Coronary artery (tissue), 2 donors: ENCODE measurements around the gene MISP.

Experiments
- DNase-seq: peaks from one replicate; pipeline ENCODE4 v3.0.0-alpha.2; 2017; ENCODE audit warnings: low spot score
- H3K27ac ChIP-seq, 2 donors: fragments of 200-600 bp; sonication (generic); one replicate each; pipeline ENCODE4 v1.5.1; 2016 to 2019
- H3K4me3 ChIP-seq: fragments of 200-600 bp; sonication (generic); 2 replicates; pipeline ENCODE4 v1.5.1; 2016; ENCODE audit warnings: mild to moderate bottlenecking, moderate library complexity
- CTCF ChIP-seq: fragments of 200-600 bp; sonication (generic); IDR thresholded peaks from one replicate; pipeline ENCODE4 v1.5.1; 2019; ENCODE audit warnings: antibody characterized with exemption

The MISP gene

DNA sequence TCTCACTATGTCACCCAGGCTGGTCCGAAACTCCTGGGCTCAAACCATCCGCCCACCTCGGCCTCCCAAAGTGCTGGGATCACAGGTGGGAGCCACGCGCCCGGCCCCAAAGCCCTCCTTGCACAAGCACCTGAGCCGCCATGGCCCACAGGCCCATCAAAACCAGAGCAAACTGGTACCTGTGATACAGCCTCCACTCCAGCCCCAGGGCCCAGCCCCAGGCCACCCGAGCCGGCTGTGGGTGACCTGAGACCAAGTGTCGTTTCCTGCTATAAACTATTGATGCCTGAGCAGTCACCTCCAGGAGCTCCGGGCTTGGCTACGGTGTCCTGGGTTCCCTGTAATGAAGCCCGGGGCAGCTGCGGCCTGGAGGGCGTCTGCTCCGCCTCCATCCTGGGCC is 36.6 kb downstream of the MISP start:
- TF ChIP-seq CTCF, result no peak
- Histone ChIP-seq H3K4me3 (no peak overlapping the region), H3K27ac (no peak overlapping the region)
- no peak for DNase-seq

- no peak for TF ChIP-seq CTCF
- Histone ChIP-seq H3K27ac (peak overlapping the region in 1 of 2 donors; percentile 56), H3K4me3 (no peak overlapping the region)
- DNase-seq, result no peak
These were observed 37.7 kb downstream of the MISP start for GRCh38 chr19:788686-788982.

DNA sequence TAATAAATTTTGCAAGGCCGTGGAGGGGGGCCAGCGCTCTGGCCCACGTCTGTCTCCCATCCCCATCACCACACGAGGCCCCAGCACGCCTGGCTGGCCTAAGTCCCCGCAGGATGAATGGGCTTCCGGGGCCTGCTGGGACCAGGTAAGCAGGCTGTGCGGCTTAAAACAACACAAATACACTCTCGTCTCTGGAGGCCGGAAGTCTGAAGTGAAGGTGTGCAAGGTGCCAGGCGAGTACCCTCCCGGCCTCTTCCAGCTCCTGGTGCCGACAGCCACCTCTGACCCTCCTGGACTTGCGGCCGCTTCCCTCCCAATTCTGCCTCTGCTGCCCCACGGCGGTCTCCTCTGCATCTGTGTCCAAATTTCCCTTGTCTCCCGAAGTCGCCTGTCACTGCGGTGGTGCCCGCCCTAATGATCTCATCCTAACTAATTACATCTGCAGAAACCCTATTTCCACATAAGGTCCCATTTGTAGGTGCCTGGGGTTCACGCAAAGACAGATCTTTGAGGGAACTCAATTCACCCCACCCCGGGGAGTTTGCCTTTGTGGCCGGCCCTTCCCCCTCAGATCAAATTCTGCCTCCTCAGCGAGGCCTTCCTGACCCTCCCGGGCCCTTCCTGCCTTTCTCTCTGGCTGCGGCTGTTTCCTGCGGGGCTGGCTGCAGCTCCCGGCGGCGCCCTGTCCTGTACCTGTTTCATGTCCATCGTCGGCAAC is 38.2 kb downstream of the MISP start:
- TF ChIP-seq CTCF, result no peak

GRCh38 chr19:789701-790060 is 38.8 kb downstream of the MISP start:
- TF ChIP-seq CTCF, result no peak
- H3K27ac ChIP-seq, result peak overlapping the region in 1 of 2 donors; percentile 56
- H3K4me3 ChIP-seq, result no peak overlapping the region
- DNase-seq, result no peak

More for the DNA sequence above, 38.2 kb downstream of the MISP start:
- no peak overlapping the region for H3K4me3 ChIP-seq
- no peak for DNase-seq
- peak overlapping the region in 1 of 2 donors; percentile 56 for H3K27ac ChIP-seq

- H3K27ac ChIP-seq, result no peak overlapping the region
- H3K4me3 ChIP-seq, result no peak overlapping the region
- no peak for TF ChIP-seq CTCF
- DNase-seq, result no peak
These were observed 40.2 kb downstream of the MISP start for GRCh38 chr19:791007-791566.

GRCh38 chr19:791567-792305 is 40.8 kb downstream of the MISP start:
- TF ChIP-seq CTCF, result no peak
- no peak overlapping the region for H3K4me3 ChIP-seq
- H3K27ac ChIP-seq, result peak overlapping the region in 1 of 2 donors; percentile 6
- DNase-seq, result no peak
